ENCODE measurements around the gene PDE4D. TPM values are rescaled to one million over a fixed set of nuclear protein-coding genes. Genes with fewer than 3 reads are reported as not detected.

Gene PDE4D
- total RNA-seq, 4 donors from 2014 or later = 15.9 to 66.3 (median 48.7) TPM

DNA sequence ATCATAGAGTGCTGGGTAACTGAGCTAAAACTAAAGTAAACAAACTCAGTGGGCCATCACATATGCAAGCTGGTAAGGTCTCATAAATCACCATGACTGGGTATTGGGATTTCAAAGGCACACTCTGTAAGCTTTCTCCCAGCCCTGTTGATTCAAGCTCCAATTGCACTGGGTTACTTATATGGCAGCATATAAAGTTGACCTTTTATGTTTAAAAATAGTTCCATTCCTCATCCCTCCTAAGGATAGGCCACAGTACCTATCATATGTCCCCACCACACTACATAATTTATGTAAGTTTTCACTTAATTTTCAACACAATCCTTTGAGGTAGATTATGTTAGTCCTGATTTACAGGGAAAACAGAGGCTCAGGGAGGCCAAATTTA, 872.2 kb downstream of the PDE4D start:
- Histone ChIP-seq H3K27me3 (no peaks in the 10 kb centered on the region), H3K9me3 (peaks cover 0 to 10% (median 0%) of the 10 kb centered on the region in 4 donors), H3K4me1 (no peaks in the 10 kb centered on the region), H3K36me3 (peaks cover 0 to 4% (median 0%) of the 10 kb centered on the region in 3 donors), H3K4me3 (no peak overlapping the region), H3K27ac (no peak overlapping the region)
- DNase-seq (ENCODE audit: low spot score in 2 of 2) = no peak
- no peak for TF ChIP-seq POLR2A (IDR thresholded peaks at IDR 0.05)
- TF ChIP-seq EP300 (IDR thresholded peaks at IDR 0.05) = no peak
- TF ChIP-seq, protein P1, sequence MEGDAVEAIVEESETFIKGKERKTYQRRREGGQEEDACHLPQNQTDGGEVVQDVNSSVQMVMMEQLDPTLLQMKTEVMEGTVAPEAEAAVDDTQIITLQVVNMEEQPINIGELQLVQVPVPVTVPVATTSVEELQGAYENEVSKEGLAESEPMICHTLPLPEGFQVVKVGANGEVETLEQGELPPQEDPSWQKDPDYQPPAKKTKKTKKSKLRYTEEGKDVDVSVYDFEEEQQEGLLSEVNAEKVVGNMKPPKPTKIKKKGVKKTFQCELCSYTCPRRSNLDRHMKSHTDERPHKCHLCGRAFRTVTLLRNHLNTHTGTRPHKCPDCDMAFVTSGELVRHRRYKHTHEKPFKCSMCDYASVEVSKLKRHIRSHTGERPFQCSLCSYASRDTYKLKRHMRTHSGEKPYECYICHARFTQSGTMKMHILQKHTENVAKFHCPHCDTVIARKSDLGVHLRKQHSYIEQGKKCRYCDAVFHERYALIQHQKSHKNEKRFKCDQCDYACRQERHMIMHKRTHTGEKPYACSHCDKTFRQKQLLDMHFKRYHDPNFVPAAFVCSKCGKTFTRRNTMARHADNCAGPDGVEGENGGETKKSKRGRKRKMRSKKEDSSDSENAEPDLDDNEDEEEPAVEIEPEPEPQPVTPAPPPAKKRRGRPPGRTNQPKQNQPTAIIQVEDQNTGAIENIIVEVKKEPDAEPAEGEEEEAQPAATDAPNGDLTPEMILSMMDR (IDR thresholded peaks at IDR 0.05) = no peak

DNA sequence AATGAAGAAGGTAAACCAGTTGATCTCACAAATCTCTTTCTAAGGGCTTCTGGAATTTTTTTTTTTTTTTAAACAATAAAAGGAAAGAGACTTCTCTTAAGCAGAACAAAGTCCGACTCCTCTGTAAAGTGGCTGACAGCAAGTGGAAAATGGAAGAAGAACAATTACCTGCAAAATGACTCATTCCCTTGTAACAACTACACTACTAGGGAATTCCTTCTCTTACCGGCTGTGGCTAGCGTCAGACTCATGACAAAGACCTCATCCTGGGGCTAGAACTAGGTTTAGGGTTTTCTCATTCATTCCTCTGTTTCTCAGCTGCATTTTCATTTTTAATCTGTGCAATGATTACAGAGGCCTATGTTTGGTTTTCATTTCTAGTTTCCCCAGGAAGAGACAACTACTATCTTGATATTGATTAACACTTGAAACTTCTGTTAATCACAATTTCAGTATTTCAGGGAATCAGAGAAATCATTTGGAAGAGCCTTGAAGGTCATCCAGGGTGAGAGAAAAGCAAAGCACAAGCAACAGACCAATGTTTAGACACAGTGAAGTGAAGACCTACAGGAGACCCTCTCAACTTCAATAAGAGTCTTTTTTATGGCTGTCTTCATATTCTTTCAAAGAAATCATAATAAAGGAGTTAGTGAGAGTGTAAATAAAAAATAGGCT, 872.8 kb downstream of the PDE4D start:
- no peak overlapping the region for H3K27ac ChIP-seq
- no peak for DNase-seq (ENCODE audit: low spot score in 2 of 2)

DNA sequence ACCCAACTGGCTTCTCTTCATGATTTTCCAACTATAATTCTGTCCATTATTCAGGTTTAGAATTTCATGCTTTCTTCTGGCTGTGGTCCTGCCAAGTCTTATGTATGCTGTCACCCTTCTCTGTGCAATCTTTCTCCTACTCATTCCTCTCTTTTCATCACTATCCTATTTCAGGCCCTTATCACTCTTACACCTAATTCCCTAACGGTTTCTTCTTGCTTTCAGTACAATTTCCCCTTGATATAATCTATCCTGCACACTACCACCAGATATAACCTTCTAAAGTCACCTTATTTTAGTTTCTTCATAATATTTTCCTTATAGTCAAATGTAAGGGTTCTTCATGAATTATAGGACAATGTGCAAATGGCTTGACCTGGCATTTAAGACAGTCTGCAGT, 874.4 kb downstream of the PDE4D start:
- Histone ChIP-seq H3K36me3 (peaks cover 0 to 11% (median 0%) of the 10 kb centered on the region in 3 donors), H3K27ac (no peak overlapping the region), H3K4me3 (no peak overlapping the region), H3K27me3 (no peaks in the 10 kb centered on the region), H3K9me3 (peaks cover 0 to 10% (median 0%) of the 10 kb centered on the region in 4 donors), H3K4me1 (no peaks in the 10 kb centered on the region)
- WGBS, 2 donors = 83 to 88% methylated on average over 1 of the region's 1 CpG
- no peak for DNase-seq (ENCODE audit: low spot score in 2 of 2)
- TF ChIP-seq EP300 (IDR thresholded peaks at IDR 0.05) = no peak

More for the DNA sequence above, 872.8 kb downstream of the PDE4D start:
- no peak overlapping the region for H3K4me3 ChIP-seq
- peaks cover 0 to 10% (median 0%) of the 10 kb centered on the region in 4 donors for H3K9me3 ChIP-seq
- no peaks in the 10 kb centered on the region for H3K4me1 ChIP-seq
- TF ChIP-seq POLR2A (IDR thresholded peaks at IDR 0.05) (no peak), EP300 (IDR thresholded peaks at IDR 0.05) (no peak)
- TF ChIP-seq, protein P1 (IDR thresholded peaks at IDR 0.05) = no peak
- 73 to 85% methylated on average over 3 of the region's 3 CpGs for WGBS, 2 donors
- H3K36me3 ChIP-seq = peaks cover 0 to 8% (median 0%) of the 10 kb centered on the region in 3 donors
- no peaks in the 10 kb centered on the region for H3K27me3 ChIP-seq

DNA sequence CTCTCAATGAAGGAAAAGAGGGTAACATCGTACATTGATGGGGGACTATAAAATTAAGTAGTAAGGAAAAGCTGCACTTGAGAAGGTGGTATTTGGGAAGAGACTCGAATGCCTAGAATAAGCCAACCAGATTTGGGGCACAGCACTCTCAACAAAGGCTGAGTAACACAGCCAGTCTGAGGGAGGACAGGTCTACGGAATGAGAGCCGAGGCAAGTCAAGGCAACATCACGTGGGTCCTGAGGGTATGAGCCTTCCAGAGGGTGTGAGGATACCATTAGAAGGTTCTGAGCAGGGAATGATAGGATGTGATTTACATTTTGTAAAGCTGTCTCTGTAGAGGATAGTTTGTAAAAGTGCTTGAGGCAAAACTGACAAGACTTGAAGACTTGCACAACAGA, 876.6 kb downstream of the PDE4D start:
- Histone ChIP-seq H3K36me3 (peaks cover 0 to 11% (median 0%) of the 10 kb centered on the region in 3 donors), H3K9me3 (peaks cover 0 to 15% (median 0%) of the 10 kb centered on the region in 4 donors), H3K27me3 (no peaks in the 10 kb centered on the region), H3K27ac (no peak overlapping the region), H3K4me3 (no peak overlapping the region), H3K4me1 (no peaks in the 10 kb centered on the region)
- no peak for TF ChIP-seq EP300 (IDR thresholded peaks at IDR 0.05)
- TF ChIP-seq POLR2A (IDR thresholded peaks at IDR 0.05) = no peak
- TF ChIP-seq, protein P1 (IDR thresholded peaks at IDR 0.05) = no peak
- WGBS, 2 donors = 91 to 92% methylated on average over 5 of the region's 5 CpGs
- no peak for DNase-seq (ENCODE audit: low spot score in 2 of 2)

DNA sequence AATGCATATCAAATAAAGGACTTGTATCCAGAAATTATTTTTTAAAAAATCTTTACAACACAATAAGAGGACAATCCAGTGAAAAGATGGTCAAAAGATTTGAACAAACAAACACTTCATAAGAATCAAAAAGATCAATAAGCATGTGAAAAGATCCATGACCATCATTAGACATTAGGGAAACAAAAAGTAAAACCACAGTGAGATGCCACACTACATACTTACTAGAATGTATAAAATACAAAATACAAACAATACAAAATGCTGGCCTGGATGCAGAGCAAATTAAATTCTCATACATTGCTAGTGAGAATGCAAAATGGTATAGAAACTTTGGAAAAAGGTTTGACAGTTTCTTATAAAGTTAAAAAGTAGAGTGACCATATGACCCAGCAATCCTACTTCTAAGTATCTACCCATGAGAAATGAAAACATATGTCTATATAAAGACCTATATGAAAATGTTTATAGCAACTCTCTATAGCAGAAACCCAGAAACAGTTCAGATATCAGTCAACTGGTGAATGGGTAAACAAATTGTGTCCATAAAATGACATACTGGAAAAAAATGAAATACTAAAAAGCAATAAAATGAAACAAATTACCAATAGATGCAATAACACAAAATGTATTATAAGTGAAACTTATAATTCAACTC, 884.6 kb downstream of the PDE4D start:
- TF ChIP-seq EP300 (IDR thresholded peaks at IDR 0.05) (no peak), POLR2A (IDR thresholded peaks at IDR 0.05) (no peak)
- TF ChIP-seq, protein P1 (IDR thresholded peaks at IDR 0.05) = no peak
- Histone ChIP-seq H3K9me3 (peaks cover 0 to 18% (median 0%) of the 10 kb centered on the region in 4 donors), H3K36me3 (peaks cover 0 to 5% (median 0%) of the 10 kb centered on the region in 3 donors), H3K4me3 (no peak overlapping the region), H3K27me3 (no peaks in the 10 kb centered on the region), H3K4me1 (no peaks in the 10 kb centered on the region), H3K27ac (no peak overlapping the region)
- DNase-seq (ENCODE audit: low spot score in 2 of 2) = no peak

Data from tibial nerve (tissue), 4 donors.